DLD1 (cell line): ENCODE data around the gene KNG1.
"Not testable (repeated sequence)": the region's sequence is repeated elsewhere in the genome, so short reads cannot be mapped to it uniquely, and the experiment has no call there.

ENCODE experiments used
- in situ Hi-C: cut with HindIII; loops from 2 replicates; pipeline ENCODE4 v1.10.0; 2017; ENCODE audit warnings: low sequenced_read_pairs

The KNG1 gene

DNA sequence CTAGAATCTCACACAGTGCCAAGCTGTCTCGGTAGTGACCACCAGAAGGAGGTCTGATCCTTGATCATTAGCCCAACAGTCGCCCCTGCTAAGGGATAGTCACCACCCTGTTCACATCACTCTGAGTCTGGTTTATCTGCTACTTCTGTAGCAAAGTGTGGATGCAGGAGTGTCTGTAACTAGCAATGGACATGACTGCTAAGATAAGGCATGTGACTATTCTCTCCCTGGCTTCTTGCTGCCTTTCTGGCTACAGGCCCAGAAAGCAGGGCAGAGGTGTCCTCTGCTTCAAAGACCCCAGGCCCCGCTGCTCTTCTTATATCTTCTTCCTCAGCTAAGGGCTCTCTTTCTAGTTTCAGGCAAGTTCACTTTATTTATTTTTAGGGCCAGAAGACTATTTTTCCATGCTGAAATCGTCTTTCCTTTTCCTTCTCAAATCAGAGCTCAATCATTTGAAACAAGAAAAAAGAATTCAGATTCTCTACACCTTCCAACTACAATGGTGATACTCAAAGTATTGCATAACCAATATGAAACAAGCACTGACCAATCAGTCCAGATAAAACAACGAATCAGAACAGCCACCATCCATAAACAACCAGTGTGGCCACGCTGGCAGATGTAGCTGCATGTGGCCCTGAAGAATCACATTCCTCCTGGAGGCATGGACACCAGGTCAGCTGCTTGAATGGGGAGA lies 8.0 kb upstream of the KNG1 start:
- in situ Hi-C loops: no loop called here

DNA sequence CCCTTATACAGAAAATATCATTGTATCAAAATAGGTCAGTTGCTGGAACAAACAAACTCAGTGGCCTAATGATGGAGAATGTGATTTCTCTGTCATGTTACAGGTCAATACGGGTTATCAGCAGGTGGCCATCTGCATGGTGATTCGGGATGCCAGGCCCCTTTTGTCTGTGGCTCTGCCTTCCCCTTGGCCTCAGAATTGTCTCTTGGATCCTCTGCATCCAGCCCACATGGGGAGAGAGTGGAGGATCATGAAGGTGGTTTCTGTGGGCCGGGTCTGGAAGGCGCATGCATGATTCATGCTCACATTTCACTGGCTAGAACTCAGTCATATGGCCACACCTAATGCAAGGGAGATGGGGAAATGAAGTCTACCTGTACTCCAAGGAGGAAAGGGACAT lies 6.5 kb upstream of the KNG1 start:
- in situ Hi-C loops: not testable (repeated sequence)

GRCh38 chr3:186713499-186713898 lies 3.7 kb upstream of the KNG1 start:
- in situ Hi-C loops: no loop called here

GRCh38 chr3:186719945-186720739 lies 3.0 kb downstream of the KNG1 start:
- in situ Hi-C loops: no loop called here

GRCh38 chr3:186722457-186722856 lies 5.3 kb downstream of the KNG1 start:
- in situ Hi-C loops: no loop called here

- in situ Hi-C loops: no loop called here
Observed at GRCh38 chr3:186724911-186725310, 7.8 kb downstream of the KNG1 start.

DNA sequence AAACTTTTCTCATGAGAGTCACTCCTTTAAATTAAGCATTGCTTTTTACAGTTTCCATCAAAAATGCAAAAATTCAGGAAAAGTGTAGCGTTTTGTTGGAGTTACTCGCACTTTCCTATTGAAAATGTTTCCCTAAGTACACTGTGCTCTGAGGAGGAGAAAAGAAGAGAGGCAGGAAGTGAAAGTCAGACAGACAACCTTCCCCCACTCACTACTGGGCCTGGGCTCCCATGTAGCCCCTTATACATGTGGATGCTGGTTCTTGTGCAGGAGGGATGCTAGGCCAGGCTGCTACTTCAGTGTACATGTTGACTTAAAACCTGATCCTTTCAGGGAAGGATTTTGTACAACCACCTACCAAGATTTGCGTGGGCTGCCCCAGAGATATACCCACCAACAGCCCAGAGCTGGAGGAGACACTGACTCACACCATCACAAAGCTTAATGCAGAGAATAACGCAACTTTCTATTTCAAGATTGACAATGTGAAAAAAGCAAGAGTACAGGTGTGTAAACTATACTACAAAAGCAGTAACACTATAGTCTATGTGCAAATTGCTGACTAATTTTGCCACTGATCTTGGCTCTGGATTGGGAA lies 15.1 kb downstream of the KNG1 start:
- in situ Hi-C loops: no loop called here

GRCh38 chr3:186742618-186743380 lies 25.6 kb downstream of the KNG1 start:
- in situ Hi-C loops: no loop called here

GRCh38 chr3:186743666-186744065 lies 26.5 kb downstream of the KNG1 start:
- in situ Hi-C loops: no loop called here

DNA sequence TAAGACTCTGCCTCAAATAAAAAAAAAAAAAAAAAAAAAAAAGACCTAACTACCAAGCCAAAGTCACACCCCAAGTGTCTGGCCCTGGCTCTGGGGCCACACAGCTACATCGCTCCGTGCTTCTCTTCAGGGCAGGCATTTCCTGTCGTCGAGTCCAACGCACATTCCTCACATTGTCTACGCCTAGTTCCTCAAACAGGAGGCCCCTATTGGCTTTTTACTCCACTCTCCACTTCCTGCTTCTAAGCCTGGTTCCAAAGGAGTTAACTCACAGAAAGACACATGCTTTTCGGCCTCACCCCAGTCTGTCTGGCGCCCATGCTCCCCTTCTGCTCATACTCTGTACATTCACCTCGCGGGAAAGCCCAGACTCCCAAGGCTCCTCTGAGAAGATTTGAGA lies 28.8 kb downstream of the KNG1 start:
- in situ Hi-C loops: no loop called here

DNA sequence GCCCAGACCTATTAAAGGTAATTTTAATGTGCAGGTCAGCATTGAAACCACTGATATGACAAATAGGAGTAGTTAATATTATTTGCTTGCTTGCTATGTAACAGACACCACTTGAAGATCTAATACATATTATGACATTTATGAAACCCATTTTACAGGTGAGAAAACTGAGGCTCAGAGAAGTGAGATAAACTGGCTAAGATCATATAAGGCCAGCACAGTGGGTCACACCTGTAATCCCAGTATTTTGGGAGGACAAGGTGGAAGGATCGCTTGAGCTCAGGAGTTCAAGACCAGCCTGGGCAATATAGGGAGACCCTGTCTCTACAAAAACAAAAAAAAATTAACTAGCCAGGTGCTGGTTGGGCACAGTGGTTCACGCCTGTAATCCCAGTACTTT lies 33.2 kb downstream of the KNG1 start:
- in situ Hi-C loops: no loop called here

- in situ Hi-C loops: no loop called here
Observed at GRCh38 chr3:186751480-186751879, 34.3 kb downstream of the KNG1 start.

DNA sequence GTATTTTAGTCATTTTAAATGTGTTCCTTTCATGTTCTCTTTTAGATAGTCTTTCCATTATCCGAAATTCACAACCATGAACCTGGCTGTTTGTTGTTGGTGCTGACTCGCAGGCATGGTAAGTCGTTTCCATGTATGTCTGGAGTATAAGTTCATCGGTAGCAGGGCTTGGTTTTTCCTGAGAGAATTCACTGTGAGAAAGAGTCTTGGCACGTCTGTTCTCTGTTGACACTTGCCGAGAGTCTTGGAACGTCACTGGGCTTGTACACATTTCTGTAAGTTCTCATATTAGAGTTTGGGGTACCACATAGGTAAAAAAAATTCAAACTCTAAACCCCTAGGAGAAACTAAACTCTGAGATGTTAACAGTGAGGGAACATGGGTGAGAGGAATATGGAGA lies 36.8 kb downstream of the KNG1 start:
- in situ Hi-C loops: no loop called here

GRCh38 chr3:186754871-186755270 lies 37.7 kb downstream of the KNG1 start:
- in situ Hi-C loops: no loop called here

DNA sequence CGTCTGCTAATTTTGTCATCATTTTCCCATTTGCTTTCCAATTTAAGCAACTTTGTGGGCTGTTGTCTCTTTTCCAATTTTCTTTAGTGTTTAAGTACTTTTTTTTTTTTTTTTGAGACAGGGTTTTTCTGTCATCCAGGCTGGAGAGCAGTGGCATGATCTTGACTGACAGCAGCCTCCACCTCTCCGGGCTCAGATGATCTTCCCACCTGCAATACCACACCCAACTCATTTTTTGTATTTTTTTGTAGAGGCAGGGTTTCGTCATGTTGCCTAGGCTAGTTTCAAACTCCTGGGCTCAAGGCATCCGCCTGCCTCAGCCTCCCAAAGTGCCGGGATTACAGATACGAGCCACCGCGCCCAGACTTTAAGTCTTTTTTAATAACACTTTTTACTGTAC lies 40.1 kb downstream of the KNG1 start:
- in situ Hi-C loops: no loop called here

DNA sequence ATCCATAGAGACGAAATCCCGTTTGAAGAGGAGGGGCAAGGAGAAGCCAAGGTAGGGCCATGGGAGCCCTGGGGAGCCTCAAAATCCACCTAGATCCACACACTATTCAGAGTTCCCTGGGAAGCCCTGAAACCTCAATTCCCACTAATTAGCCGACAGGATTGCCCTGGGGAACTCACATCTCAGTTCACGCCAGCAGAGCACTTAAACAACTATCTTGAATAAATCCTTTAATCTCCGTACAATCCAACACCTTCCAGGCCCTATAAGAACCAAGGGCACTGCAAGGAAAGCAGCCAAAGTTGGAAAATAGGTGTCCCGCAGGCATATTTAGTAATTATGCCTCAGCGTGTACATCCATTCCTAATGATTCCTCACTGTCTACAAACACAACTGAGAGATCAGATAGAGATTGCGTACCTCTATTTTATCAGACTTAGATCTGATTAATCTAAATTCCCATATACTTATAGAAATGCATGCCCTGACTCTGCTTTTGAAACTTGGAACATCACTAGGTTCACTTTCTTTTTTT lies 40.6 kb downstream of the KNG1 start:
- in situ Hi-C loops: no loop called here

GRCh38 chr3:186759231-186759930 lies 42.2 kb downstream of the KNG1 start:
- in situ Hi-C loops: no loop called here

DNA sequence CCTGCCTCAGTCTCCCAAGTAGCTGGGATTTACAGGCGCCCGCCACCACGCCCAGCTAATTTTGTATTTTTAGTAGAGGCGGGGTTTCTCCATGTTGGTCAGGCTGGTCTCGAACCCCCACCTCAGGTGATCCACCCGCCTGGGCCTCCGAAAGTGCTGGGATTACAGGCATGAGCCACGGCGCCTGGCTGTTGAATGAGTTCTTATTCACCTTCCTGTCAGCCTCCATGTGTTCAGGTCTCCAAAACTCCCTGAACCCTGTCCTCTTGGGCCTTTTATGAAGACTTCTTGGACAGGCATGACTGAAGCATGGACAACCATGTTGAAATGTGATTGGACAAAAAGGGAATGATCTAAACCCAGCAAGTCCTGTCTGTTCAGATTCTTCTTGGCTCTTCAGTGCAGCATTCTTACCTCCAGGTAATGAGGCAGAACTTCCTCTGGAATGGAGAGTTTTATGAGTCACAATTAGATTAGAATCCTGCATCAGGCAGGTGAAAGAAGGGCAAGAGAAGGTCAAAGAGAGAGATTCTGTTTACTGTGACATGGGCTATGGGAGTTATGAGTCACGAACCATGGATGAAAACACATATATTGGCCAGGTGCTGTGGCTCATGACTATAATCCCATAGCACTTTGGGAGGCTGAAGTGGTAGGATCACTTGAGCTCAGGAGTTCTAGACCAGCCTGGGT lies 43.1 kb downstream of the KNG1 start:
- in situ Hi-C loops: no loop called here

DNA sequence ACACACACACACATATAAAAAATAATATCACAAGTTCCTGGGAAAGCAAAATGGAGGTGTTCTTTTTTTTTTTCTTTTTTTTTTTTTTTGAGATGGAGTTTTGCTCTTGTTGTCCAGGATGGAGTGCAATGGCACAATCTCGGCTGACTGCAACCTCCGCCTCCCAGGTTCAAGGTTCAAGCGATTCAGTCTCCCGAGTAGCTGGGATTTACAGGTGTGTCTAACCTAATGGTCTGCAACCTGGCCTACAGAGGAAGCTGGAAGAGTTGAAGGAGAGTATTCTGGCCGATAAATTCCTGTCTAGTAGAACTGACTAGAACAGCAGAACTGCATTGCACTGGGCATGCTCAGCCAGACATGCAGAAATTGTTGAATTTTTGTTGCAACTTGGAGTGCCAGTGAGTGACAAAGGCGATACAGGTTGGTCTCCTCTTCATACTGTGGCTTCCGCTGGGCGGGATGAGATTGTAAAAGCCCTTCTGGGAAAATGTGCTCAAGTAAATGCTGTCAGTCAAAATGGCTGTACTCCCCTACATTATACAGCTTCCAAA lies 43.8 kb downstream of the KNG1 start:
- in situ Hi-C loops: no loop called here

GRCh38 chr3:186772281-186772694 lies 55.1 kb downstream of the KNG1 start:
- in situ Hi-C loops: no loop called here
